ENCODE data around the gene SH2D4B. TPM values are rescaled to one million over a fixed set of nuclear protein-coding genes. Genes with fewer than 3 reads are reported as not detected.

Gene SH2D4B
- total and polyA plus RNA-seq, 2 donors (not counting 3 experiments of a cell fraction or from before 2014, with no cell fraction given) = not detected

GRCh38 chr10:80491251-80492102, 46.2 kb upstream of the SH2D4B start:
- Histone ChIP-seq H3K4me2 (ENCODE audit: insufficient read depth, low read length) (no peak overlapping the region), H3K36me3 (ENCODE audit: control insufficient read depth in 2 of 2, extremely low read depth in 1 of 2, insufficient read depth in 2 of 2, low read length in 2 of 2) (peaks cover 32 to 35% of the 10 kb centered on the region in 2 experiments), H4K20me1 (replicated peaks; ENCODE audit: control insufficient read depth, extremely low read depth, insufficient read depth, low read length) (peaks cover 16% of the 10 kb centered on the region), H3K4me1 (ENCODE audit: control insufficient read depth, extremely low read depth, insufficient read depth, low read length) (peaks cover 54% of the 10 kb centered on the region), H3K9me3 (replicated peaks; ENCODE audit: control insufficient read depth, insufficient read depth, low read length) (no peaks in the 10 kb centered on the region), H2AFZ (ENCODE audit: low read depth, low read length) (no peak overlapping the region), H3K9me1 (replicated peaks; ENCODE audit: control insufficient read depth, extremely low read depth, insufficient read depth, low read length) (no peaks in the 10 kb centered on the region), H3K27me3 (ENCODE audit: control insufficient read depth in 2 of 2, insufficient read depth in 2 of 2, low read length in 2 of 2) (no peaks in the 10 kb centered on the region), H3K79me2 (ENCODE audit: control insufficient read depth, insufficient read depth, low read length) (peaks cover 99% of the 10 kb centered on the region), H3K9ac (replicated peaks; ENCODE audit: extremely low read depth, insufficient read depth, low read length) (no peak overlapping the region), H3K27ac (ENCODE audit: insufficient read depth, low read depth, low read length) (no peak overlapping the region), H3K4me3 (replicated peaks in 1 of 3; ENCODE audit: insufficient read depth in 1 of 3, low read depth in 1 of 3, low read length in 3 of 3) (no peak overlapping the region)
- ChIA-PET CTCF (interaction anchor here (3.8 kb wide), 1 partner anchor 14 kb away, joined by 36 read pairs; no protein-coding TSS in a partner anchor), POLR2A (no interaction called here)
- no TSS peak for BruUV-seq (replicated peaks)
- intact Hi-C loops (cut with micrococcal nuclease) (no loop called here), dilution Hi-C loops (cut with MboI; ENCODE audit: extremely low pct_ligation_motif_present, low sequenced_read_pairs) (no loop called here)
- FAIRE-seq = no peak
- TF ChIP-seq POLR2AphosphoS5 (IDR thresholded peaks at IDR 0.05; ENCODE audit: insufficient read depth, low read depth, low read length) (no peak), MYC (IDR thresholded peaks at IDR 0.05; ENCODE audit: low read depth, low read length) (no peak), POLR2A (IDR thresholded peaks at IDR 0.05; ENCODE audit: low read depth, low read length) (no peak)
- no peak for DNase-seq (ENCODE audit: low read depth, low spot score)

- Histone ChIP-seq H2AFZ (ENCODE audit: low read depth, low read length) (no peak overlapping the region), H3K27me3 (ENCODE audit: control insufficient read depth in 2 of 2, insufficient read depth in 2 of 2, low read length in 2 of 2) (no peaks in the 10 kb centered on the region), H3K4me2 (ENCODE audit: insufficient read depth, low read length) (no peak overlapping the region), H3K27ac (ENCODE audit: insufficient read depth, low read depth, low read length) (no peak overlapping the region), H3K9ac (replicated peaks; ENCODE audit: extremely low read depth, insufficient read depth, low read length) (no peak overlapping the region), H3K4me3 (replicated peaks in 1 of 3; ENCODE audit: insufficient read depth in 1 of 3, low read depth in 1 of 3, low read length in 3 of 3) (no peak overlapping the region), H3K36me3 (ENCODE audit: control insufficient read depth in 2 of 2, extremely low read depth in 1 of 2, insufficient read depth in 2 of 2, low read length in 2 of 2) (peaks cover 30 to 31% of the 10 kb centered on the region in 2 experiments), H4K20me1 (replicated peaks; ENCODE audit: control insufficient read depth, extremely low read depth, insufficient read depth, low read length) (peaks cover 11% of the 10 kb centered on the region), H3K9me3 (replicated peaks; ENCODE audit: control insufficient read depth, insufficient read depth, low read length) (no peaks in the 10 kb centered on the region), H3K4me1 (ENCODE audit: control insufficient read depth, extremely low read depth, insufficient read depth, low read length) (peaks cover 66% of the 10 kb centered on the region), H3K79me2 (ENCODE audit: control insufficient read depth, insufficient read depth, low read length) (peaks cover 99% of the 10 kb centered on the region), H3K9me1 (replicated peaks; ENCODE audit: control insufficient read depth, extremely low read depth, insufficient read depth, low read length) (no peaks in the 10 kb centered on the region)
- DNase-seq (ENCODE audit: low read depth, low spot score) (no peak), FAIRE-seq (peak; percentile 48)
- ChIA-PET CTCF (interaction anchor here (0.7 to 3.8 kb wide), 4 partner anchors 9 to 32 kb away, joined by 3 to 36 read pairs (median 3); no protein-coding TSS in a partner anchor), POLR2A (interaction anchor here (0.6 kb wide), 1 partner anchor 24 kb away, joined by 6 read pairs; no protein-coding TSS in a partner anchor)
- dilution Hi-C loops (cut with MboI; ENCODE audit: extremely low pct_ligation_motif_present, low sequenced_read_pairs) = no loop called here
- BruUV-seq (replicated peaks) = no TSS peak
- TF ChIP-seq MYC (IDR thresholded peaks at IDR 0.05; ENCODE audit: low read depth, low read length) = no peak
- no peak for TF ChIP-seq EZH2 (IDR thresholded peaks at IDR 0.05; ENCODE audit: borderline replicate concordance, low read depth, low read length, severe bottlenecking)
- no peak for TF ChIP-seq POLR2A (IDR thresholded peaks at IDR 0.05; ENCODE audit: low read depth, low read length)
- TF ChIP-seq FOS (IDR thresholded peaks at IDR 0.05; ENCODE audit: borderline replicate concordance, insufficient read depth, low read length) = no peak
- TF ChIP-seq JUN (IDR thresholded peaks at IDR 0.05; ENCODE audit: borderline replicate concordance, insufficient read depth, insufficient read length, low read depth) = no peak
- TF ChIP-seq MAX (IDR thresholded peaks at IDR 0.05; ENCODE audit: insufficient read depth, insufficient read length) = no peak
- no peak for TF ChIP-seq GATA2 (IDR thresholded peaks at IDR 0.05; ENCODE audit: insufficient read depth, insufficient read length, low read depth, low read length)
- TF ChIP-seq CTCF (IDR thresholded peaks at IDR 0.05; ENCODE audit: extremely low read depth in 1 of 2, insufficient read depth in 1 of 2, low read depth in 1 of 2, low read length in 2 of 2) = no peak
- TF ChIP-seq POLR2AphosphoS5 (IDR thresholded peaks at IDR 0.05; ENCODE audit: insufficient read depth, low read depth, low read length) = no peak
- intact Hi-C loops (cut with micrococcal nuclease) = no loop called here
Observed at GRCh38 chr10:80492848-80493521, 44.7 kb upstream of the SH2D4B start.

Data from endothelial cell of umbilical vein (primary cell).